HEK293 (cell line): ENCODE data around the gene POLR3GL.

ENCODE experiments used
- GFI1B ChIP-seq: fragments of 450-650 bp; formaldehyde crosslinking; IDR thresholded peaks from 2 replicates; pipeline ENCODE4 v1.5.1; 2016; ENCODE audit warnings: missing biosample characterization, missing genetic modification characterization
- GLI4 ChIP-seq: fragments of 450-650 bp; formaldehyde crosslinking; IDR thresholded peaks from 2 replicates; pipeline ENCODE4 v1.5.1; 2016; ENCODE audit warnings: missing biosample characterization, missing genetic modification characterization
- IKZF3 ChIP-seq: fragments of 450-650 bp; IDR thresholded peaks from 2 replicates; pipeline ENCODE4 v1.5.0; 2018; ENCODE audit warnings: missing biosample characterization, mild to moderate bottlenecking, missing genetic modification characterization, moderate library complexity
- MZF1 ChIP-seq: fragments of 450-650 bp; formaldehyde crosslinking; IDR thresholded peaks from 2 replicates; pipeline ENCODE4 v1.5.1; 2017; ENCODE audit warnings: missing biosample characterization, missing genetic modification characterization, borderline replicate concordance
- PRDM1 ChIP-seq: fragments of 450-650 bp; formaldehyde crosslinking; IDR thresholded peaks from 2 replicates; pipeline ENCODE4; 2016; ENCODE audit warnings: missing biosample characterization, missing genetic modification characterization
- TRIM28 ChIP-seq: IDR thresholded peaks from 2 replicates; pipeline ENCODE4 v1.6.1; 2011; ENCODE audit warnings: low read length, control low read depth, borderline replicate concordance
- YY2 ChIP-seq: fragments of 450-650 bp; formaldehyde crosslinking; IDR thresholded peaks from 2 replicates; pipeline ENCODE4 v1.5.1; 2016; ENCODE audit warnings: missing biosample characterization, missing genetic modification characterization
- ZBTB17 ChIP-seq: fragments of 450-650 bp; formaldehyde crosslinking; IDR thresholded peaks from 2 replicates; pipeline ENCODE4 v1.5.1; 2016; ENCODE audit warnings: missing biosample characterization, missing genetic modification characterization
- ZBTB44 ChIP-seq: fragments of 450-650 bp; IDR thresholded peaks from 2 replicates; pipeline ENCODE4 v1.5.1; 2018; ENCODE audit warnings: missing biosample characterization, mild to moderate bottlenecking, missing genetic modification characterization
- ZEB2 ChIP-seq: fragments of 450-650 bp; formaldehyde crosslinking; IDR thresholded peaks from 2 replicates; pipeline ENCODE4 v1.5.1; 2016; ENCODE audit warnings: missing biosample characterization, missing genetic modification characterization
- ZFHX2 ChIP-seq: fragments of 450-650 bp; formaldehyde crosslinking; conservative IDR thresholded peaks from 2 replicates; pipeline ENCODE4 v1.5.1; 2016; ENCODE audit warnings: missing biosample characterization, missing genetic modification characterization
- ZNF18 ChIP-seq: fragments of 450-650 bp; formaldehyde crosslinking; IDR thresholded peaks from 2 replicates; pipeline ENCODE4 v1.5.1; 2016; ENCODE audit warnings: missing biosample characterization, missing genetic modification characterization
- ZNF23 ChIP-seq: fragments of 450-650 bp; formaldehyde crosslinking; IDR thresholded peaks from 2 replicates; pipeline ENCODE4 v1.5.1; 2016; ENCODE audit warnings: missing biosample characterization, missing genetic modification characterization, borderline replicate concordance
- ZNF280C ChIP-seq: fragments of 450-650 bp; formaldehyde crosslinking; IDR thresholded peaks from 2 replicates; pipeline ENCODE4 v1.5.1; 2016; ENCODE audit warnings: missing biosample characterization, missing genetic modification characterization
- ZNF335 ChIP-seq: fragments of 450-650 bp; formaldehyde crosslinking; conservative IDR thresholded peaks from 2 replicates; pipeline ENCODE4 v1.5.1; 2016; ENCODE audit warnings: missing biosample characterization, missing genetic modification characterization
- ZNF341 ChIP-seq: fragments of 450-650 bp; formaldehyde crosslinking; IDR thresholded peaks from 2 replicates; pipeline ENCODE4; 2016; ENCODE audit warnings: low read depth, missing biosample characterization, missing genetic modification characterization
- ZNF362 ChIP-seq: fragments of 450-650 bp; formaldehyde crosslinking; IDR thresholded peaks from 2 replicates; pipeline ENCODE4 v1.5.1; 2016; ENCODE audit warnings: missing biosample characterization, missing genetic modification characterization
- ZNF426 ChIP-seq: fragments of 450-650 bp; formaldehyde crosslinking; IDR thresholded peaks from 2 replicates; pipeline ENCODE4 v1.5.1; 2017; ENCODE audit warnings: missing biosample characterization, missing genetic modification characterization, mild to moderate bottlenecking, inconsistent platforms, moderate library complexity
- ZNF701 ChIP-seq: fragments of 450-650 bp; formaldehyde crosslinking; IDR thresholded peaks from 2 replicates; pipeline ENCODE4 v1.5.1; 2016; ENCODE audit warnings: missing biosample characterization, missing genetic modification characterization
- ZNF777 ChIP-seq: fragments of 450-650 bp; formaldehyde crosslinking; IDR thresholded peaks from 2 replicates; pipeline ENCODE4 v1.5.1; 2017; ENCODE audit warnings: missing biosample characterization, missing genetic modification characterization, borderline replicate concordance
- ZNF843 ChIP-seq: fragments of 450-650 bp; formaldehyde crosslinking; IDR thresholded peaks from 2 replicates; pipeline ENCODE4 v1.5.1; 2016; ENCODE audit warnings: missing biosample characterization, missing genetic modification characterization
- TF ChIP-seq, protein P1 (sequence below): fragments of 450-650 bp; formaldehyde crosslinking; IDR thresholded peaks from 2 replicates; pipeline ENCODE4 v1.5.1; 2016; ENCODE audit warnings: missing biosample characterization, missing genetic modification characterization
- TF ChIP-seq, protein P2 (sequence below): fragments of 450-650 bp; formaldehyde crosslinking; optimal IDR thresholded peaks from 2 replicates; pipeline ENCODE3; 2016; ENCODE audit warnings: missing biosample characterization, mild to moderate bottlenecking, missing genetic modification characterization
- TF ChIP-seq, protein P3 (sequence below): IDR thresholded peaks from 2 replicates; pipeline ENCODE4 v1.6.1; 2011; ENCODE audit warnings: mild to moderate bottlenecking, low read depth, low read length, borderline replicate concordance
- TF ChIP-seq, protein P4 (sequence below): fragments of 450-650 bp; formaldehyde crosslinking; IDR thresholded peaks from 2 replicates; pipeline ENCODE4 v1.5.1; 2016; ENCODE audit warnings: missing biosample characterization, missing genetic modification characterization, borderline replicate concordance

The POLR3GL gene

GRCh38 chr1:145977486-145978470 is 13.3 kb downstream of the POLR3GL start (continued):
- no peak for TF ChIP-seq ZNF362 (tag by site-specific recombination)
- TF ChIP-seq ZNF426 = no peak
- peak; percentile 78 for TF ChIP-seq ZNF341
- no peak for TF ChIP-seq ZFHX2 (tag by site-specific recombination)
- no peak for TF ChIP-seq ZNF18
- no peak for TF ChIP-seq ZNF23 (tag by site-specific recombination)
- peak; percentile 46; the same call in 1 of the 2 replicates for TF ChIP-seq TRIM28
- TF ChIP-seq, protein P1, sequence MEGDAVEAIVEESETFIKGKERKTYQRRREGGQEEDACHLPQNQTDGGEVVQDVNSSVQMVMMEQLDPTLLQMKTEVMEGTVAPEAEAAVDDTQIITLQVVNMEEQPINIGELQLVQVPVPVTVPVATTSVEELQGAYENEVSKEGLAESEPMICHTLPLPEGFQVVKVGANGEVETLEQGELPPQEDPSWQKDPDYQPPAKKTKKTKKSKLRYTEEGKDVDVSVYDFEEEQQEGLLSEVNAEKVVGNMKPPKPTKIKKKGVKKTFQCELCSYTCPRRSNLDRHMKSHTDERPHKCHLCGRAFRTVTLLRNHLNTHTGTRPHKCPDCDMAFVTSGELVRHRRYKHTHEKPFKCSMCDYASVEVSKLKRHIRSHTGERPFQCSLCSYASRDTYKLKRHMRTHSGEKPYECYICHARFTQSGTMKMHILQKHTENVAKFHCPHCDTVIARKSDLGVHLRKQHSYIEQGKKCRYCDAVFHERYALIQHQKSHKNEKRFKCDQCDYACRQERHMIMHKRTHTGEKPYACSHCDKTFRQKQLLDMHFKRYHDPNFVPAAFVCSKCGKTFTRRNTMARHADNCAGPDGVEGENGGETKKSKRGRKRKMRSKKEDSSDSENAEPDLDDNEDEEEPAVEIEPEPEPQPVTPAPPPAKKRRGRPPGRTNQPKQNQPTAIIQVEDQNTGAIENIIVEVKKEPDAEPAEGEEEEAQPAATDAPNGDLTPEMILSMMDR (tag by site-specific recombination) = peak; percentile 89
- TF ChIP-seq PRDM1 (tag by site-specific recombination) = peak; percentile 72
- TF ChIP-seq, protein P2, sequence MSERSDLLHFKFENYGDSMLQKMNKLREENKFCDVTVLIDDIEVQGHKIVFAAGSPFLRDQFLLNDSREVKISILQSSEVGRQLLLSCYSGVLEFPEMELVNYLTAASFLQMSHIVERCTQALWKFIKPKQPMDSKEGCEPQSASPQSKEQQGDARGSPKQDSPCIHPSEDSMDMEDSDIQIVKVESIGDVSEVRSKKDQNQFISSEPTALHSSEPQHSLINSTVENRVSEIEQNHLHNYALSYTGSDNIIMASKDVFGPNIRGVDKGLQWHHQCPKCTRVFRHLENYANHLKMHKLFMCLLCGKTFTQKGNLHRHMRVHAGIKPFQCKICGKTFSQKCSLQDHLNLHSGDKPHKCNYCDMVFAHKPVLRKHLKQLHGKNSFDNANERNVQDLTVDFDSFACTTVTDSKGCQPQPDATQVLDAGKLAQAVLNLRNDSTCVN (tag by site-specific recombination) = no peak
- no peak for TF ChIP-seq ZNF843 (tag by site-specific recombination)
- no peak for TF ChIP-seq YY2 (tag by site-specific recombination)
- TF ChIP-seq, protein P3, sequence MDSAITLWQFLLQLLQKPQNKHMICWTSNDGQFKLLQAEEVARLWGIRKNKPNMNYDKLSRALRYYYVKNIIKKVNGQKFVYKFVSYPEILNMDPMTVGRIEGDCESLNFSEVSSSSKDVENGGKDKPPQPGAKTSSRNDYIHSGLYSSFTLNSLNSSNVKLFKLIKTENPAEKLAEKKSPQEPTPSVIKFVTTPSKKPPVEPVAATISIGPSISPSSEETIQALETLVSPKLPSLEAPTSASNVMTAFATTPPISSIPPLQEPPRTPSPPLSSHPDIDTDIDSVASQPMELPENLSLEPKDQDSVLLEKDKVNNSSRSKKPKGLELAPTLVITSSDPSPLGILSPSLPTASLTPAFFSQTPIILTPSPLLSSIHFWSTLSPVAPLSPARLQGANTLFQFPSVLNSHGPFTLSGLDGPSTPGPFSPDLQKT = no peak
- TF ChIP-seq, protein P4, sequence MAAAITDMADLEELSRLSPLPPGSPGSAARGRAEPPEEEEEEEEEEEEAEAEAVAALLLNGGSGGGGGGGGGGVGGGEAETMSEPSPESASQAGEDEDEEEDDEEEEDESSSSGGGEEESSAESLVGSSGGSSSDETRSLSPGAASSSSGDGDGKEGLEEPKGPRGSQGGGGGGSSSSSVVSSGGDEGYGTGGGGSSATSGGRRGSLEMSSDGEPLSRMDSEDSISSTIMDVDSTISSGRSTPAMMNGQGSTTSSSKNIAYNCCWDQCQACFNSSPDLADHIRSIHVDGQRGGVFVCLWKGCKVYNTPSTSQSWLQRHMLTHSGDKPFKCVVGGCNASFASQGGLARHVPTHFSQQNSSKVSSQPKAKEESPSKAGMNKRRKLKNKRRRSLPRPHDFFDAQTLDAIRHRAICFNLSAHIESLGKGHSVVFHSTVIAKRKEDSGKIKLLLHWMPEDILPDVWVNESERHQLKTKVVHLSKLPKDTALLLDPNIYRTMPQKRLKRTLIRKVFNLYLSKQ (tag by site-specific recombination) = no peak
- TF ChIP-seq ZNF701 (tag by site-specific recombination) = no peak
- TF ChIP-seq ZEB2 (tag by site-specific recombination) = peak; percentile 37; the same call in 1 of the 2 replicates
- TF ChIP-seq IKZF3 = peak; percentile 35; the same call in 1 of the 2 replicates
- no peak for TF ChIP-seq GLI4 (tag by site-specific recombination)
- no peak for TF ChIP-seq ZNF777 (tag by site-specific recombination)
- no peak for TF ChIP-seq ZBTB44 (tag by site-specific recombination)
- TF ChIP-seq ZBTB17 (tag by site-specific recombination) = 0 out of 2 replicates have a peak, but pooled peaks have one; percentile 50
- TF ChIP-seq MZF1 = no peak
- 0 out of 2 replicates have a peak, but pooled peaks have one; percentile 35 for TF ChIP-seq ZNF335 (tag by site-specific recombination)
- no peak for TF ChIP-seq GFI1B (tag by site-specific recombination)
- no peak for TF ChIP-seq ZNF280C
